Activated CD8-positive, alpha-beta memory T cell treated with anti-CD3 and anti-CD28 coated beads for 48 hours (primary cell): ENCODE data around the gene ZAR1L.

Experiments used
- DNase-seq, 3 experiments: peaks; one replicate each; pipeline ENCODE4 v3.0.0-alpha.2; 2020; ENCODE audit warnings: low read depth in 2 of 3, low spot score in 2 of 3

Gene ZAR1L

GRCh38 chr13:32256243-32256642, 58.9 kb downstream of the ZAR1L start:
- DNase-seq, result no peak

DNA sequence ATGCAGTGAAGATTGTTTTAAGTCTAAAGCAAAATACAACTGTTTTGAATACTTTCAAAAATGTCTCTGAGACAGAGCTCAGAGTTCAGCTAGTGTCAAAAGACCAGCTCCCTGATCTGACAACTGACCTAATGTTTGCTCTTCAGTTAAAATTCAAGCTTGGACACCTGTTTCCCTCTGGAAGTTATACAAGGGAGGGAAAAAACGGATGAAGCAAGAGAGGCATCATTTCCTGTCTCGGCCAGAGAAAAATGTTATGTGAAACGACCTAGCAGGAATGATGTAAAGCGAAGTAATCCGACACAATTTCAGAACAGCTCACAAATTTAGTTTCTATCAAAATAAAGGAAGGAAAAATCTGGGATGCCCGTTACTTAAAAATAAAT, 59.4 kb downstream of the ZAR1L start:
- no peak for DNase-seq

GRCh38 chr13:32254916-32255723, 60.0 kb downstream of the ZAR1L start:
- no peak for DNase-seq

DNA sequence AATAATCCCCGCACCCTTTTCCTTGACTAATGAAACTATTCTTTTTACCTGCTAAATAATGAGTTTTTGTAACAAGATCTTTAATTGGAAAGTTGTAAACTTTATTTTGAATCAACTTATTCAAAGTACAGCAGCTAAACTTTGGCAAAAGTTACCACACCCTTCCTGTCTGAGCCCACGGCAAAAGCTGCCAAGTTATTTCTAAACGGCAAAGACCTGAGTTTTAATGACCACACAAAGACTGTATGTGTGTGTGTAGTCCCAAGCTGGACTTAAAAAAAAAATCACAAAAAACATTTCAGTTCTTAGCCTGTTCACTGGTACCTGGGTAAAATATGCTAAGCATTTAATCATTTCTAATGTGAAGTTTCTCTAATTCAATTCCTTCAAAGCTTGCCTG, 60.7 kb downstream of the ZAR1L start:
- no peak for DNase-seq

DNA sequence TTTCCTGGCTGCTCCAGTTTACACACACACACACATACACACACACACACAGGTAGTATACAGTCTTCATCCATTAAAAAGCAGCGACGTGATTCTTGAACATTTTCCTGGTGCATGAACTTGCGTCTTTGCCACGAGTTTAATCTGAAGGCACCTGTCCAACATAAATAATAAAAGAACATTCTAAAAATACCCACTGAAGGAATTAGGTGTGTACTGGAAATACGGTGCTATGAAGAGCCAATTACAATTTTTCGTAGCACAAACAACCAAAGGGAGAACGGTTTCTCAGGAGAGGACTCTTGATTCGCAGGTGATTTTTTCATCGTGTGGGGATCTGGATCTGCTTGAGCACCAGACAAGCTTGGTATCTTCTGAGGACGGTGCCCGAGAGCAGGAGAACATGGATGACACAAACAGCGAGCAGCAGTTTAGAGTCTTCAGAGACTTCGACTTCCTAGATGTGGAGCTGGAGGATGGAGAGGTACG, 61.2 kb downstream of the ZAR1L start:
- no peak for DNase-seq
